GM18505 (cell line): Measurements from ENCODE around the gene KIAA1755.

ENCODE experiments used
- ATAC-seq: cut with Tn5 transposase; IDR thresholded peaks from one replicate; pipeline ENCODE4 v1.9.1; 2021; ENCODE audit not compliant: unreplicated experiment
- POLR2A ChIP-seq: IDR thresholded peaks from 4 replicates; pipeline ENCODE4 v1.6.1; 2011; ENCODE audit warnings: borderline replicate concordance; ENCODE audit not compliant: insufficient read depth, insufficient read length; ENCODE audit errors: extremely low read depth

The KIAA1755 gene

GRCh38 chr20:38219006-38219950, 41.3 kb downstream of the KIAA1755 start:
- no peak for ATAC-seq
- no peak for TF ChIP-seq POLR2A

GRCh38 chr20:38218566-38218885, 42.0 kb downstream of the KIAA1755 start:
- no peak for TF ChIP-seq POLR2A
- no peak for ATAC-seq

- no peak for ATAC-seq
- TF ChIP-seq POLR2A: no peak
Measured at GRCh38 chr20:38217791-38218565, 42.6 kb downstream of the KIAA1755 start.

GRCh38 chr20:38216746-38217595, 43.6 kb downstream of the KIAA1755 start:
- no peak for TF ChIP-seq POLR2A
- ATAC-seq: no peak

- no peak for ATAC-seq
- TF ChIP-seq POLR2A: no peak
Measured at GRCh38 chr20:38216201-38216600, 44.3 kb downstream of the KIAA1755 start.

- no peak for ATAC-seq
- no peak for TF ChIP-seq POLR2A
Measured at GRCh38 chr20:38215194-38216182, 45.0 kb downstream of the KIAA1755 start.

- no peak for TF ChIP-seq POLR2A
- ATAC-seq: no peak
Measured at GRCh38 chr20:38214256-38215193, 46.0 kb downstream of the KIAA1755 start.

- no peak for ATAC-seq
- TF ChIP-seq POLR2A: no peak
Measured at GRCh38 chr20:38213607-38213940, 47.0 kb downstream of the KIAA1755 start.

GRCh38 chr20:38212806-38213606, 47.5 kb downstream of the KIAA1755 start:
- no peak for ATAC-seq
- no peak for TF ChIP-seq POLR2A

- no peak for TF ChIP-seq POLR2A
- no peak for ATAC-seq
Measured at GRCh38 chr20:38211200-38212097, 49.1 kb downstream of the KIAA1755 start.
